CD4-positive, alpha-beta T cell treated with Interleukin-10 for 1 hour (primary cell): Measurements from ENCODE around the gene ZNF182.
"Not testable (repeated sequence)": the region's sequence is repeated elsewhere in the genome, so short reads cannot be mapped to it uniquely, and the experiment has no call there.

Source experiments
- DNase-seq: peaks from one replicate; pipeline ENCODE4 v3.0.0-alpha.2; 2020

ZNF182 gene

DNA sequence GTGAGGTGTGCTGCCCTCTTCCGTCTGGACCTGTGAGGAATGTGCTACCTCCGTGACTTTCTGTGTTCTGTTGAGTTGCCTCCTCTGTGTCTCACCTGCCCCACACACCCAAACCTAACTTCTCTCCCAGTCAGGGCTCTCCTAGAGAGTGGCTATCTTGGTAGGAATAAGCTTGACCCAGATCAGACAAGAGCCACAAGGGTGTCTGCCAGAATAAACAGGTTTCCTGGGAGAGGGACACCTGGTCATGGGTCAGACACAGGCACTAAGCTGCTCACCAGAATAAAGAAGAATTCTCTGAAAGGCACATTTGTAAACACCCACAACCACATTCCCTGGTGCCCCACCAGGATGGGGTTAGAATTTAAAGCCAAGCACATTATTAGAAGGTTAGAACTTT is 11.1 kb downstream of the ZNF182 start:
- DNase-seq, result no peak

DNA sequence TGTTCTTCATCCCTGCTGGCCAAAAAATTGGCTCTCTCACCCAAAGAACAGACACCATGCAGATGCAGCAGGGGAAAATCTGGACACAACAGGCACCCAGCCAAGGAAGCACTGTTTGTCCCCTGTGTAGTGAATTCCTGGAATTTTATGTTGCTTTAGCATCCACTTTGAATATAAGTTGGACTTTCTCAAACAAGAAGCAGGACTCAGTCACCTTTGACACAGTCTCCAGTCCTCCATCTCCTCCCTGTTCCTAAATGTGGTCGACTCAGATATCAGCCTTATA is 11.8 kb downstream of the ZNF182 start:
- DNase-seq, result no peak

DNA sequence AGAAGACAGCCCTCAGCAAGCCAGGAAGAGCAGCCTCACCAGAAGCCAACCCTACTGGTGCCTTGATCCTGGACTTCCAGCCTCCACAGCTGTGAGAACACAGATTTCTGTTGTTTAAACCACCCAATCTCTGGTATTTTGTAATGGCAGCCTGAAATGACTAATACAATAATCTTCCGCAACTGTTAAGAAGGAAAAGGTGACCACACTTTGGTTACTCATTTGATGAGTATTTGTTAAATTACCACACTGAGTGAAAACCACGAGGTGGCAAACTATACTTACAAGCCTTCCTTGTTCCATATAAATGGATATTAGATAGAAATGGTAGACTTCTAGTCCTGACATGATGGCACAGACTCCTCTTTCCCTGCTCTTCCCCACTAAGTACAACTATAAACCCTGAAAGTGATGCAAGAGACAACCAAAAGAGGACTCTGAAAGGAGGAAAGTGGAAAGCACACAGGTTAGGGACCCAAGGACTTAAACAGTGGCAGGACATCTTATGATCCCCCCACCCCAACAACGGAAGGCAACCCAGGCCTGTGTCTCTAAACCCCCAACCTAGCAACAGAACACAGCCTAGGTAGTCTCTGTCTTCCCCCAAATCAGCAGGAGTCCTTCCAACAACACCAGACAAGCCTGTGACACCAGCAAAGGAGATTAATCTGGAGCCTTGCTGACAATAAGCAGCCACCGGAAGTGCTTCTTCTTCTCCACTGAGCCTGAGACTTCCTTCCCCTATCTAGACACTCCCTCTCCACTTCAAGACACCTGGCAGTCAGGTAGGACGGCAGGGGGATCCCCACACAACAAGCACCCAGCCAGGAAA is 12.3 kb downstream of the ZNF182 start:
- peak; percentile 4 for DNase-seq

DNA sequence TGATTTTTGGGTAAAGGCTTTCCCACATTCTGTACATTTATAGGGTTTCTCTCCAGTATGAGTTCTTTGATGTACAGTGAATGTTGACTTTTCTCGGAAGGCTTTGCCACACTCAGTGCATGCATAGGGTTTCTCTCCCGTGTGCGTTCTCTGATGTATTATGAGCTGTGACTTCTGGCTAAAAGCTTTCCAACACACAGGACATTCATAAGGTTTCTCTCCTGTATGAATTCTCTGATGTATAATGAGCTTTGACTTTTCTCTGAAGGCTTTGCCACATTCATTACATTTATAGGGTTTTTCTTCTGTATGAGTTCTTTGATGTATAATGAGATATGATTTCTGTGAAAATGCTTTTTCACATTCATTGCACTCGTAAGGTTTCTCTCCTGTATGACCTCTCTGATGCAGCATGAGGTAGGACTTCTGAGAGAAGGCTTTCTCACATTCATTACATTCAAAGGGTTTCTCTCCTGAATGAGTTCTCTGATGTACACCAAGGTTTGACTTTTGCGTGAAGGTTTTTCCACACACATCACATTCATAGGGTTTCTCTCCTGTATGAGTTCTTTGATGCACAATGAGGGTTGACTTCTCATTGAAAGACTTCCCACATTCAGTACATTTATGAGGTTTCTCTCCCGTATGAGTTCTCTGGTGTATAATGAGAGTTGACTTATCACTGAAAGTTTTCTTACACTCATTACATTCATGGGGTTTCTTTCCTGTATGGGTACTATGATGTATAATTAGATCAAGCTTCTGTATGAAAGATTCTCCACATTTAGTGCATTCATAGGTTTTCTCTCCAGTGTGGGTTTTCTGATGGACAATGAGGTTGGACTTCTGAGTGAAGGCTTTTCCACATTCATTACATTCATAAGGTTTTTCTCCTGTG is 27.3 kb downstream of the ZNF182 start:
- no peak for DNase-seq

DNA sequence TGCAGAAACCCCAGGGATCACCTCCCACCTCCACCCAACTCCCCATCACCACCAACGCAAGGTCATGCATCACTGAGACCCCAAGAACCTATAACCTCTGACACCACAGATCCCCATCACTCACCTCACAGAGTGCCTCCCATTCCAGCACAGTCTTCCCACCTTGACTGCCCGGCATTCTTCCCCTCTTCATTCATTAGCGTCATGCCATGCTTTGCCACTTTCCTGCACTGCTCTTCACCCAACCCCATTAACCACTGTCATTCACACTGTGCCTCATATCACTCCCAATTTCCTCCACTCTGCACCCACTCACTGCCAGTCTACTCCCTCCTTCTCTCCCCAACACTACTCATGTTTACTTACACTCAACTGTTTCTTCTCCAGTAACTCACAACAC is 30.6 kb downstream of the ZNF182 start:
- no peak for DNase-seq

DNA sequence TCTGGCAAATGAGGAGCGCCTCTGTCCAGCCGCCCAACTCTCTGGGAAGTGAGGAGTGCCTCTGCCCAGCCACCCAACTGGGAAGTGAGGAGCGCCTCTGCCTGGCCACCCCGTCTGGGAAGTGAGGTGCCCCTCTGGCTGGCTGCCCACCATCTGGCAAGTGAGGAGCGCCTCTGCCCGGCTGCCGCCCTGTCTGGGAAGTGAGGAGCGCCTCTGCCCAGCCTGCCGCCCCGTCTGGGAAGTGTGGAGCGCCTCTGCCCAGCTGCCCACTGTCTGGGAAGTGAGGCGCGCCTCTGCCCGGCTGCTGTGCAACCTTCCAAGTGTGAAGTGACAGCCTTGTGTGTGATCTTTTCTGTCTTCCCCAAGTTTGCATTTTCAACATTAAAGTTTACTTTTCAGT is 38.3 kb downstream of the ZNF182 start:
- not testable (repeated sequence) for DNase-seq

DNA sequence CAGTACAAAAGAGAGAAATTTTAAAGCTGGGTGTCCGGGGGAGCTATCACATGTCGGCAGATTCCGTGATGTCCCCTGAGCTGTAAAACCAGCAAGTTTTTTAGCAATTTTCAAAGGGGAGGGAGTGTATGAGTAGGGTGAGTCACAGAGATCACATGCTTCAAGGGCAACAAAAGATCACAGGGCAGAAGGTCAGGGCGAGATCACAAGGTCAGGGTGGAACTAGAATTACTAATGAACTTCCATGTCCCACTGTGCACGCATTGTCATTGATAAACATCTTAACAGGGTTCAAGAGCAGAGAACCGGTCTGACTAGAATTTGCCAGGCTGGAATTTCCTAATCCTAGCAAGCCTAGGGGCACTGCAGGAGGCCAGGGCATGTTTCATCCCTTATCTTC is 42.0 kb downstream of the ZNF182 start:
- not testable (repeated sequence) for DNase-seq

DNA sequence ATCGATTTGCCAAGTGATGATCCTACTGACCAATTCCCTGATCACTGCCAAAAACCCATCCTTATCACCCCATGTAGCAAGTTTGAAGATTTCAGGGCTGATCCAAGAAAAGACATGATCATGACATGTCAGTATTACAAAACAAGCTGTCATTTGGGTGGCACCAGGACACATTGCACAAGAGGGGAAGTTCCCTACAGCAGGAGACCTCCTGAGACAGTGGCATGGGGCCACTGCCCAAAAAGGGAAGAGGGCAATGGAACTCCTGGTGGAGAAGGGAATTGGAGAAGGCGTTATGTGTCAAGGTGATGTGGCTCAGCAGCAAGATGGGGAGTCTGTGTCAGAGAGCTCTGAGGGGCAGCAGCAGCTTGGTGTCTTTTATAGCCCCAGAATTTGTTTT is 43.4 kb downstream of the ZNF182 start:
- DNase-seq, result no peak

DNA sequence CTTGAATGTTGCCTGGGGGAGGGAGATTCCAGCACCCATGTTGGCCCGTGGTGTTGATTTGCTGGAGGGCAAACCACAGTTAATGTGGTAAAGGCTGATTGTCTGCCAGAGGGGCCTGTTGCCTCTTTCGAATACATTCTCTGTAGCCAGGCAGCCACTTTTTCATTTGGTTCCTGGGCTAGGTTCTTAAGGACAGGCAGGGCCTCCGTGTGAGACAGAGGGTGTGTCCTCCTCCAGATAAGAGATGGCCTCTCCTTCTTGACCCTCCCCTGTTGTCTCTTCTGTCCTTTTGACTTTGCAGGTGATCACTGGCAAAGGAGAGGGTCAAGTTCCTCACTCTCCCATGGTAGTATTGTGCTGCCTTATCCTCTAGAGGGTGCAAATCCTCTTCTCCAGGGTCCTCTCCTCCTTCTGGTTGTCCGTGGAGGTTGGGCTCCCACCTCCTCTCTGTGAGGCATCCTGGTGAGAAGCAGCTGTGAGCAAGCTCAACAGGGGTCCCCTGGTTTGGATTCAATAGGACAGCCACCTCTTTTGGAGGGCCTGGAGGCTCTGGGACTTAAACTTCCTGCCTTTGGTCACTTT is 44.9 kb downstream of the ZNF182 start:
- DNase-seq, result peak; percentile 44

DNA sequence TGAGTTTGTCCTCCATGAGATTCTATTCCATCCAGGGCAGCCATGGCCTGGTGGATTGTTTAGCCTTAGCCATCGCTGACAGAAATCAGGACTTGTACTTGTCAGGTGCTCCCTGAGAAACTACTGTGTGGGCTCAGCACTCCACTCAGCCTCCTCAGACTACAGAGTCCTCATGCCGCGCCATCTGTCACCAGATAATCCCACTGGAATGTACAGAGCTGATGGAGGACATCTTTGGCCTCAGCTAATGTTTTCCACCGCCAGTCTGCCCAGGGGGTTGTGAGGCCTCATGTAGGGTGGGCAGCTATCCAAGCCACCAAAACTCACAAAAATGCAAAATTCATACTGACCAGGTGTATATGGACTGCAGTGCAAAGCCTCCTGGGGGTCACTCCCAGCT is 45.6 kb downstream of the ZNF182 start:
- DNase-seq, result not testable (repeated sequence)

DNA sequence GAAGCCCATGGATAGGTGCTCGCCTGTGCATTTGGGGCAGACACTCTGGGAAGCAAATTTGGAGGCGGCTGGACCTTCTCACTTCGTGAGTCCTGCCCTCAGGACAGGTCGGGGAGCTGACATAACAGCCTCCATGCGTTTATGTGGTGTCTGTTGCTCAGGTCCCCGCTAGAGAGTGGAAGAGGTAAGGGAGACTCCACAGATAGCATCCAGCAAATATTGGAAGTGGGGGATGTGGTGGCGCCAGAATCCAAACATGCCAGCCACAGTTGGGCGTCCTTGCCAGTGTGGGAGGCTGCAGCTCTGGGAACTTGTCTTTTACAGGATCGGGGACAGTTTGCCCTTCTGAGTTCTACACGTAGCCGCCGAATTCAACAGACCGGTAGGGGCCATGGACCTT is 47.8 kb downstream of the ZNF182 start:
- DNase-seq, result no peak

DNA sequence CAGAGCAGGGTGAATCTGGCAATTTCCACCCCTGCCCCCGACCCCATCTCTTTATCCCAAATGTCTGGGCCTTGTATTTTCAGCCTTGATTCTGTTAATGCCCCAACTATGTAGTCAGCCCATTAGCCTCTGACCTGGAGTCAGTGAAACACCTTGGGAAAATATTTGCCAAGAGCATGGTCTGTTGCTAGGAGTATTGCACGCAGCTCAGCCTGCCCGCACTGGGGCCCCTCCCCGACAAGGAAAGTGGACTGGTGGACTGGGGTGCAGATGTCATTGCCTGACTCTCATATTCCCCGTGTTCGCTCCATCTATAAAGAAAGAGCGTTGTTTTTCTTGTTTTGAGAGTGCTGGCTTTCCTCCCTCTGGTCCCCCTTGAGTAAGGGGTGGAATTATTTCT is 48.5 kb downstream of the ZNF182 start:
- DNase-seq, result not testable (repeated sequence)

DNA sequence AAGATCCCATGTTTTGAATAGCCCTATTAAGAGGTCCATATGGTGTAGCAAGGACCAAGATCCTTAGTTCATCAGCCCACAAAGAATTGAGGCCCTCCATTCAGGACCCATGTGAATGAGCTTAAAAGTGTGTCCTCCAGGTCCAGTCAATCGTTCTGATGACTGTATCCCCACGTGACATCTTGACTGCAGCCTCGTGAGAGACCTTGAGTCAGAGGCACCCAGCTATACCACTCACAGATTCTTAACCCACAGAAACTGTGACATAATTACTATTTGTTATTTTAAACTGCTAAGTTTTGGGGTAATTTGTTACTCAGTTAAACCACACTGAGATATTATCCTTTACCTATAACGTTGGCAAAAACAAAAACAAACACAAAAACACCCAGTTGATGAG is 62.4 kb downstream of the ZNF182 start:
- no peak for DNase-seq

DNA sequence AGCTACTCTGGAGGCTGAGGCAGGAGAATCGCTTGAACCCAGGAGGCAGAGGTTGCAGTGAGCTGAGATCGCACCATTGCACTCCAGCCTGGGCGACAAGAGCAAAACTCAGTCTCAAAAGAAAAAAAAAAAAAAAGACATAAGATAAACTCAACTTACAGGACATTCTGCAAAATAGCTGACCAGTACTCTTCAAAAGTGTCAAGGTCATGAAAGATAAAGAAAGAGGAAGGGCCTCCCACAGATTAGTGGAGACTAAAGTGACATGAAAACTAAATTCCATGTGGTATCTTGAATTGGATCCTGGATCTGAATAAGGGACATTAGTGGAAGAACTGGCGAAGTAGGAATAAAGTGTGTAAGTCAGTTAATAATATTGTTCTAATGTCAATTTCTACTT is 63.3 kb downstream of the ZNF182 start:
- no peak for DNase-seq

DNA sequence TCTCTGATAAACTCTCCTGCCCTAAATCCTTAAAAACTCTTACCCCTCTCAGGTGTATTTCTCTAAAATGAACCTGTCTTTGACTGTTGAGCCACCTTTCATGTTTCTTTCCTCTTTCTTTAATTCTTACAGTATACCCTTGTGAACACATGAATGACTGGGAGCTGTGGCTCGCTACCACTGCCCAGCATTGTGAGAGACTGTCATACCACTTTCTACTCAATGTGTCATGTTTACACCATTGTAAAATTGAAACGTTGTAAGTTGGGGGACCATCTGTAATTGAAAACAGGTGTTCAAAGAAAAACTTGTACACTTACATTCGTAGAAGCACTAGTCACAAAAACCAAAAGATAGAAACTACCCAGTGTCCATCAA is 66.9 kb downstream of the ZNF182 start:
- DNase-seq, result no peak

DNA sequence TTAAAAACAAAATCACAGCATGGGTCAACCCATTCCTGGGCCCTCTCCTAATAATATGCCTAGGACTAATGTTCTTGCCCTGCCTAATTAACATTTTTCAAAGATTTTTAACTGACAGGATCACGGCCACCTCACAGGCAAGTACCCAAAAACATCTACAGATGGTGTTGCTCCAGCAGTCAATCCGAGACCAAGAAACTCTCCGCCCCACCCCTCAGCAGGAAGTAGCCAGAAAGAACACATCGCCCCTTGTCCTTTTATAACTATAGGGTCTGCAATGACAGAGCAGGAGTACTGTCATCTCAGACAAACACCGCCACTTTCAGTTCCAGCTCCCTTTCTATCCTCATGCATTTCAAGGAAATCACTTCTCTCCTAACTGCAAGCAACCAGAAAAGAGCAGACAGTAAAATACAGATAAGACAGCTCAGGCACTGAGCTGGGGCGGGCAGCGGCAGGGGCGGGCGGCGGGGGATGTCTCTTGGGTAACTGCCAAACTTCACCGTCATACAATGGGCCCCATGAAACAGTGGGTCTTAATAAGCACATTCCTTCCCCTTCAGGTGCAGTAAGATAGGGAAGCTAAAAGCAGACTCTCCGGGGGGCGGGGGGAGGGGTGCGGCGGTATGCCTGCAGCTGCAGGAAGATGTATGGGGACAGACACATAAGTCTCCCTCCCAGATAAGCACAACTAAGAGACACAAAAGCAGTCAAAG is 67.4 kb downstream of the ZNF182 start:
- no peak for DNase-seq

DNA sequence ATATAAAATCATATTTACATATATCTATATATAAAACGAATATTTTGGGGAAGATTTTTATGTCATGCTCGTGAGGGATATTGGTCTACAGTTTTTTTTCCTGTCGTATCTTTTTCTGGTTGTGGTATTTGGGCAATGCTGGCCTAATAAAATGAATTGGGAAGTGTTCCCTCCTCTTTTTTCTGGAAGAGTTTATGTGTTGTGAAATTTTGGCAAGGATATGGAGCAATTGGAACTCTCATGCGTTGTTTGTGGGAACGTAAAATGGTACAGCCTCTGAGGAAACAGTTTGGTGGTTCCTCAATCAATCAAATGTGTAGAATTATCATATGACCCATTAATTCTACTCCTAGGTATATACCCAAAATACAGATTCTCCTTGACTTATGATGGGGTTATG is 69.8 kb downstream of the ZNF182 start:
- no peak for DNase-seq

DNA sequence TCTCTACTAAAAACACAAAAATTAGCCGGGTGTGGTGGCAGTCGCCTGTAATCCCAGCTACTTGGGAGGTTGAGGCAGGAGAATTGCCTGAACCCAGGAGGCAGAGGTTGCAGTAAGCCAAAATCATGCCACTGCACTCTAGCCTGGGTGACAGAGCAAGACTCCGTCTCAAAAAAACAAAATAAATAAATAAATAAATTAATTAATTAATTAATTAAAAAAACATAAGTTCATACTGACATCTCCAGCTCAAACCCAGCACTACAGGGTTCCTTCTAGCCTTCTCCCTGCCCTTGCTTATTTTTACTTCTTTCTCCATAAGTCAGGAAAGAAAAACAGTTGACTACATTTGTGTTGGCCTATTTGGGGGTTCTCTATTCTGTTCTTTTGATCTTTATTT is 71.8 kb downstream of the ZNF182 start:
- not testable (repeated sequence) for DNase-seq

DNA sequence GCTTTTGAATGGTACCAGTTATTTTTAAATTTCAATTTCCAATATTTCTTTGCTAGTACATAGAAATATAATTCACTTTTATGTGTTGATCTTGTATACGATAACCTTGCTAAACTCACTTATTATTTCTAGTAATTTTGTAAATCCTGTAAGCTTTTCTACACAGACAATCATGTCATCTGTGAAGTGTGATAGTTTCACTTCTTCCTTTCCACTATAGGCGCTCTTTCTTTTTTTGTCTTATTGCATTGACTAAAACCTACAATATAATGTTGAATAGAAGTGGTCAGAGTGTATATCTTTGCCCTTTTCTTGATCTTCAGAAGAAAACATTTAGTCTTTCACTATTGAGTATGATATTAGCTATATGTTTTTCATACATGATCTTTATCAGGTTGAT is 76.6 kb downstream of the ZNF182 start:
- no peak for DNase-seq
